GM12875 (cell line): Measurements from ENCODE around the gene NCBP2.
A peak's percentile ranks its signal among the peaks of the same experiment; 100 is the strongest.
"Not testable (repeated sequence)": the region's sequence is repeated elsewhere in the genome, so short reads cannot be mapped to it uniquely, and the experiment has no call there.

Experiments used
- H3K4me3 ChIP-seq: one replicate; pipeline ENCODE4 v1.5.1; 2011; ENCODE audit warnings: low read depth, low read length, control low read depth
- TF ChIP-seq, protein P1 (sequence below): IDR thresholded peaks from 2 replicates; pipeline ENCODE4 v1.5.1; 2011; ENCODE audit warnings: low read depth, mild to moderate bottlenecking, control low read depth, inconsistent platforms, low read length, moderate library complexity, borderline replicate concordance; ENCODE audit not compliant: insufficient read depth

NCBP2 gene

DNA sequence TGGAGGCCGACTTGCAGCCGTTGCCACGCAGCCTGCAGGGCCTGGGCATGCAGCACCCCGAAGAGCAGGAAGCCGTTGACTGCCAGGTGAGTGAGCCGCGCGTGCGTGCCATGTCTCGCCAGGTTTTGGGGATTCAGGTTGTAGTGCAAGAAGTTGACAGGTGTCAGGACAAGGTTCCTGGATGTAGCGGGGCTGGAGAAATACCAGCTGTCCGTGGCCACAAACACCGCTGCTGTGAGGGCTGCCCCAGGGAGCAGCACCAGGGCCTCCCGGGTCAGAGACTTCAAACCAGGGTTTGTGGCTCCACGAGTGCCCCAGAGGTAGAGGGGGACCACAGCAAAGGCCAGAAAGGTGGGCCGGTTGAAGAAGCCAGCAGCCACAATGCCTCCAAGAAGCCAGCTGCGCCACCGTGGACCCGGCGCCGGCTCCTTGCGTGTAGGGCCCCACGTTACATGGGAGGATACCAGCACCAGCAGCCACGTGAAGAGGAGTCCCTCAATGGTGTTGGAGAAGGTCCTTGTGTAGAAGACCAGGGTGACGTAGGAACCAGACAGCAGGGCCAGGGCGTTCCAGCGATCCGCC is 5.6 kb upstream of the NCBP2 start:
- TF ChIP-seq, protein P1, sequence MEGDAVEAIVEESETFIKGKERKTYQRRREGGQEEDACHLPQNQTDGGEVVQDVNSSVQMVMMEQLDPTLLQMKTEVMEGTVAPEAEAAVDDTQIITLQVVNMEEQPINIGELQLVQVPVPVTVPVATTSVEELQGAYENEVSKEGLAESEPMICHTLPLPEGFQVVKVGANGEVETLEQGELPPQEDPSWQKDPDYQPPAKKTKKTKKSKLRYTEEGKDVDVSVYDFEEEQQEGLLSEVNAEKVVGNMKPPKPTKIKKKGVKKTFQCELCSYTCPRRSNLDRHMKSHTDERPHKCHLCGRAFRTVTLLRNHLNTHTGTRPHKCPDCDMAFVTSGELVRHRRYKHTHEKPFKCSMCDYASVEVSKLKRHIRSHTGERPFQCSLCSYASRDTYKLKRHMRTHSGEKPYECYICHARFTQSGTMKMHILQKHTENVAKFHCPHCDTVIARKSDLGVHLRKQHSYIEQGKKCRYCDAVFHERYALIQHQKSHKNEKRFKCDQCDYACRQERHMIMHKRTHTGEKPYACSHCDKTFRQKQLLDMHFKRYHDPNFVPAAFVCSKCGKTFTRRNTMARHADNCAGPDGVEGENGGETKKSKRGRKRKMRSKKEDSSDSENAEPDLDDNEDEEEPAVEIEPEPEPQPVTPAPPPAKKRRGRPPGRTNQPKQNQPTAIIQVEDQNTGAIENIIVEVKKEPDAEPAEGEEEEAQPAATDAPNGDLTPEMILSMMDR, result no peak
- H3K4me3 ChIP-seq, result no peak overlapping the region

GRCh38 chr3:196947136-196947859 is 5.0 kb upstream of the NCBP2 start:
- H3K4me3 ChIP-seq, result no peak overlapping the region
- TF ChIP-seq, protein P1, result no peak

GRCh38 chr3:196944037-196944790 is 1.9 kb upstream of the NCBP2 start:
- H3K4me3 ChIP-seq, result not testable (repeated sequence)

DNA sequence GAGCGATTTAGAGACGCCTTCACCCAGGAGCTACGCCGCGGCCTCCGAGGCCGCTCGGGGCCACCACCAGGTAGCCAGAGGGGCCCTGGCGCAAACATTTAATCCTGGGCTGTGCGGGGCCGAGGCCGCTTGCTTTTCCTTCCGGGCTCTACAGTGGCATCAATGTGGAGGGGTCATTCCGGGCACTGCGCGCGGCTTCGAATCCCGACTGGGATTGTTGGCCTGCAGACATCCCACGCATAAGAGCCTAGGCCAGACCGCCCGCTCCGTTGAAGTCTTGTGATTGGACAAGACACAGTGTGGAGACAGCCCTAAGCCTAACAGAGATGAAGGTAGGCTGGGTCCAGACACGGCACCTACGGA is 568 bp upstream of the NCBP2 start:
- TF ChIP-seq, protein P1, result no peak
- peak overlapping the region; percentile 89 for H3K4me3 ChIP-seq

DNA sequence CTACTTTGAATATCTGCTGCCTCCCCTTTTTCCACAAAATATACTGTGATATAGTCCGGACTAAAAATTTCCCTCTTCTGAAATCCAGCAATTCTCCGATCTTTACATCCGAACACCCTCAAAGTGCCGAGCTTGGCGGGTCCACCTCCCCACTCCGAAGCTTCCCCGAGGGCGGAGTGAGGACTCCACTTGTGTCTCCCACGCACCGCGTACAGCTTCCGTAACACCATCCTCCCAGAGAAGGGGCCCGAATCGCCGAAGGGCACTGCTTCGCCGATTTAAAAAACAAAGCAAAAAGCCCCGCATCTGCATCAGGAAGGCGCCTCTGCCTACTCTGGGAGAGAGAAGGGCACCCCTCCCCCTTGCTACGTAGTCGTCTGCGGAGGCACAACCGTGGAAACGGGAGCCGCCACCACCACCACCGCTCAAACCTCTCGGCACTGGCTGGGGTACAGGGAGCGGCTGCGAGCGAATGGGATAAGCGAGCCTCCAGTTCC is 551 bp downstream of the NCBP2 start:
- H3K4me3 ChIP-seq, result peak overlapping the region; percentile 89
- TF ChIP-seq, protein P1, result no peak

GRCh38 chr3:196938576-196938975 is 3.8 kb downstream of the NCBP2 start:
- TF ChIP-seq, protein P1, result no peak
- no peak overlapping the region for H3K4me3 ChIP-seq

GRCh38 chr3:196938124-196938523 is 4.2 kb downstream of the NCBP2 start:
- H3K4me3 ChIP-seq, result no peak overlapping the region
- TF ChIP-seq, protein P1, result no peak
